ENCODE results near the gene CYP27C1.

Gene CYP27C1

GRCh38 chr2:127193164-127193966 is 26.7 kb downstream of the CYP27C1 start:
- no peak for TF ChIP-seq CTCF (IDR thresholded peaks at IDR 0.05)

- no peak for TF ChIP-seq CTCF (IDR thresholded peaks at IDR 0.05)
Observed at GRCh38 chr2:127191331-127192219, 28.5 kb downstream of the CYP27C1 start.

- no peak for TF ChIP-seq CTCF (IDR thresholded peaks at IDR 0.05)
Observed at GRCh38 chr2:127188797-127189196, 31.3 kb downstream of the CYP27C1 start.

GRCh38 chr2:127187831-127188230 is 32.3 kb downstream of the CYP27C1 start:
- no peak for TF ChIP-seq CTCF (IDR thresholded peaks at IDR 0.05)

- no peak for TF ChIP-seq CTCF (IDR thresholded peaks at IDR 0.05)
Observed at GRCh38 chr2:127187081-127187775, 32.9 kb downstream of the CYP27C1 start.

- TF ChIP-seq CTCF (IDR thresholded peaks at IDR 0.05): no peak
Observed at GRCh38 chr2:127185705-127186104, 34.4 kb downstream of the CYP27C1 start.

GRCh38 chr2:127185093-127185492 is 35.0 kb downstream of the CYP27C1 start:
- TF ChIP-seq CTCF (IDR thresholded peaks at IDR 0.05): no peak
